Heart right ventricle (tissue), 16 donors: Measurements from ENCODE around the gene GAK. TPM values are rescaled to one million over a fixed set of nuclear protein-coding genes. Genes with fewer than 3 reads are reported as not detected.

ENCODE experiments used
- ATAC-seq, 8 donors: fragments of 200-7000 bp; cut with Tn5 transposase; one replicate each; pipeline ENCODE4 v1.9.1; 2020; ENCODE audit warnings: mild to moderate bottlenecking in 8 of 8, moderate library complexity in 8 of 8, moderate number of reproducible peaks in 1 of 8
- DNase-seq, 2 donors: peaks; one replicate each; pipeline ENCODE4 v3.0.0-alpha.2; 2020
- H3K27ac ChIP-seq, 10 donors: fragments of 200-600 bp; sonication (generic) in 2 of 10; one replicate each; pipeline versions ENCODE4 v1.5.0 to v1.8.0; 2020 to 2022; ENCODE audit warnings: mild to moderate bottlenecking in 3 of 10
- H3K27me3 ChIP-seq, 7 donors: fragments of 200-600 bp; one replicate each; pipeline ENCODE4 v1.8.0; 2021 to 2022; ENCODE audit warnings: mild to moderate bottlenecking in 2 of 7
- H3K36me3 ChIP-seq, 9 donors: fragments of 200-600 bp; sonication (generic) in 1 of 9; one replicate each; pipeline versions ENCODE4 v1.5.0 to v1.8.0; 2020 to 2022; ENCODE audit warnings: mild to moderate bottlenecking in 2 of 9
- H3K4me1 ChIP-seq, 9 donors: fragments of 200-600 bp; sonication (generic) in 1 of 9; one replicate each; pipeline versions ENCODE4 v1.5.0 to v1.8.0; 2020 to 2022; ENCODE audit warnings: mild to moderate bottlenecking in 4 of 9
- H3K4me3 ChIP-seq, 10 donors: fragments of 200-600 bp; sonication (generic) in 2 of 10; one replicate each; pipeline versions ENCODE4 v1.5.0 to v1.8.0; 2020 to 2022; ENCODE audit warnings: mild to moderate bottlenecking in 7 of 10, moderate library complexity in 2 of 10
- H3K9me3 ChIP-seq, 11 donors: fragments of 200-600 bp in 10 of 11; sonication (generic) in 2 of 11; one replicate each; pipeline versions ENCODE4 v1.5.0 to v1.8.0; 2013 to 2022; ENCODE audit warnings: mild to moderate bottlenecking in 2 of 11, control low read depth in 1 of 11, moderate library complexity in 1 of 11
- WGBS, 2 donors: extraction: QIAGEN DNeasy Blood & Tissue Kit; methylation state at CpG; one replicate each; pipeline ENCODE4 v1.1.7; 2013; ENCODE audit warnings: inconsistent platforms in 1 of 2; 5-methylcytosine and 5-hydroxymethylcytosine counted together
- intact Hi-C, 10 donors: fragments of 100-400 bp; cut with DNase I; formaldehyde crosslinking; loops; one replicate each; pipeline versions ENCODE4 v1.11.1 to v1.14.2; 2022
- polyA plus RNA-seq, 2 donors: library from polyadenylated mRNA; stranded (reverse); fragments of 200-250 nt; gene quantifications; one replicate each; pipeline ENCODE4 v1.2.3, GENCODE V29; 2013
- total RNA-seq, 10 donors: library from RNA; stranded (reverse); fragmentation: NEBNext Ultra II Directional in 3 of 10; extraction: Animal tissue kit (Norgen Biotek cat#: 25700) in 3 of 10; gene quantifications; one replicate each; pipeline versions ENCODE4 v1.2.1 to v1.2.4, GENCODE V29; 2021 to 2023
- TF ChIP-seq, protein P1 (sequence below), 9 donors: fragments of 200-600 bp; sonication (generic) in 2 of 9; IDR thresholded peaks; one replicate each; pipeline versions ENCODE4 v1.5.0 to v1.8.0; 2021 to 2022; ENCODE audit warnings: antibody characterized with exemption in 9 of 9, mild to moderate bottlenecking in 5 of 9, moderate library complexity in 1 of 9
- donor health status: Arrhythmogenic right ventricular cardiomyopathy.
- donor health status: ischemic (EF 13 %, LVEDD 7.1; RV severe dilation, severe dysfunction).
- donor health status: healthy with polysubstance abuse.
- donor health status: DM: no; HTN: yes; CAD: no.
- donor health status: DM: no; HTN: no; CAD: no.
- donor health status: ischemic (EF 25% LVEDD 6.9; RV normal size, moderate dysfunction).
- donor health status: ischemic (EF 25% LVEDD 5.7; RV mildly dilated, moderate dysfunction).
- donor health status: healthy.
- donor health status: DM: yes; HTN: yes; CAD: no.
- donor health status: Ischemic cardiomyopathy.
- donor health status: ischemic (EF 35%, LVEDD 5.7; RV mildly dilated, moderate dysfunction).
- donor health status: nonischemic (EF 11% LVEDD 7.7; RV severe dilation, severe dysfunction).
- donor health status: DM: yes; HTN: yes; CAD: no.
- donor health status: PGD.
- donor health status: ischemic (EF 29% LVEDD 5.4; RV normal size, mild dysfunction).
- donor health status: nonischemic (EF 23%, LVEDD 6.1; RV moderate dilation, normal function).

Gene GAK
- total and polyA plus RNA-seq, 12 donors = 21.0 to 105 (median 29.2) TPM

DNA sequence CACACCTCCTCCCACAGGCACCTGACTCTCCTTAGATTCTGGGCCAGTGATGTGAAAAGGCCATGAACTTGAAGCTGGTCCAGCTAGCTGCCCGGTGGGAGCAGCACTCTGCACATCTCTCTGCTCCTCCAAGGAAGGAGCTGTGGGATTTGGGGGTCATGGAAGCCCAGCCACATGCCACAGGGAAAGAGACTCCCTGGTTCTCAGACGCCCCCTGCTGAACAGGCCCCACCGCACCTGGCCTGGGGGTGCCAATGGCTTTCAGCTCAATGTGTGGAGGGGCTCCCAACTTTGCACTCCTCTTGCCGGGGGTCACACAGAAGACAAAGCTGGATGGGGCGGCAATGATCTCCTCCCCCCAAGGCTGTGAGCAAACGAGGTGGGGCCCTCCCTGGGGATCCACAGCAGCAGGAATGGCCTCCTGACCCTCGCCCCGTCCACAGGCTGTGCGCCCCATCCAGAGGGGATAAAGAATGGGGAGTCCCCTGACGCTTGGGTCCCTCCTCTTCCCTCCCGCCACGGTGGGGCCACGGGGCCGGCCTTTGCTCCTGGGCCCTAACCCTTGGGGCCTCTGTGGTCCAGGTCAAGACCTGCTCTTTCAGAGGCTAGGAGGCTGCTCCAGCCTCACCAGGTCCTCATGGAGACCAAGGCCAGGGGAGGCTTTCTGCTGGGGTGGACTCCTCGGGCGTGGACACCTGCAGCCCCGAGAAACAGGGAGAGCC, 51.3 kb downstream of the GAK start:
- DNase-seq (no peak), ATAC-seq (no peak)
- TF ChIP-seq, protein P1, sequence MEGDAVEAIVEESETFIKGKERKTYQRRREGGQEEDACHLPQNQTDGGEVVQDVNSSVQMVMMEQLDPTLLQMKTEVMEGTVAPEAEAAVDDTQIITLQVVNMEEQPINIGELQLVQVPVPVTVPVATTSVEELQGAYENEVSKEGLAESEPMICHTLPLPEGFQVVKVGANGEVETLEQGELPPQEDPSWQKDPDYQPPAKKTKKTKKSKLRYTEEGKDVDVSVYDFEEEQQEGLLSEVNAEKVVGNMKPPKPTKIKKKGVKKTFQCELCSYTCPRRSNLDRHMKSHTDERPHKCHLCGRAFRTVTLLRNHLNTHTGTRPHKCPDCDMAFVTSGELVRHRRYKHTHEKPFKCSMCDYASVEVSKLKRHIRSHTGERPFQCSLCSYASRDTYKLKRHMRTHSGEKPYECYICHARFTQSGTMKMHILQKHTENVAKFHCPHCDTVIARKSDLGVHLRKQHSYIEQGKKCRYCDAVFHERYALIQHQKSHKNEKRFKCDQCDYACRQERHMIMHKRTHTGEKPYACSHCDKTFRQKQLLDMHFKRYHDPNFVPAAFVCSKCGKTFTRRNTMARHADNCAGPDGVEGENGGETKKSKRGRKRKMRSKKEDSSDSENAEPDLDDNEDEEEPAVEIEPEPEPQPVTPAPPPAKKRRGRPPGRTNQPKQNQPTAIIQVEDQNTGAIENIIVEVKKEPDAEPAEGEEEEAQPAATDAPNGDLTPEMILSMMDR (IDR thresholded peaks at IDR 0.05) = no peak
- Histone ChIP-seq H3K27me3 (no peaks in the 10 kb centered on the region), H3K4me3 (no peak overlapping the region), H3K36me3 (peaks cover 0 to 100% (median 76%) of the 10 kb centered on the region in 9 donors), H3K9me3 (no peaks in the 10 kb centered on the region), H3K27ac (no peak overlapping the region), H3K4me1 (no peaks in the 10 kb centered on the region)
- intact Hi-C loops = no loop called here
- 87 to 92% methylated on average over 17 of the region's 17 CpGs for WGBS, 2 donors

DNA sequence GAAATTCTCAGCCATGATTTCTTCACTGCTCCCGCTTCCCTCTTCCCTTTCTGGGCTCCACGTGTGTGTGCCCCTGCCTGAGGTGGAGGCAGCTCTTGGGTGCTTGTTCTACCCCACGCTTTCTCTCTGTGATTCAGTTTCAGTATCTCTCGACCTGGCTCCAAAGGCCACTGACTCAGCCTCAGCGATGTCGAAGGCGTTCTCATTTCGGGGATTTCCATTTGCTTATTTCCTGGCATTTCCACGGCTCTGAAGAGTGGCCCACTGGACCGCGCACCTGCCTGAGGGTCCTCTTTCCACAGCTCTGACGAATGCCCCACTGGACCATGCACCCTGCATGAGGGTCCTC, 52.4 kb downstream of the GAK start:
- peak overlapping the region in 1 of 10 donors; percentile 77 for H3K27ac ChIP-seq

DNA sequence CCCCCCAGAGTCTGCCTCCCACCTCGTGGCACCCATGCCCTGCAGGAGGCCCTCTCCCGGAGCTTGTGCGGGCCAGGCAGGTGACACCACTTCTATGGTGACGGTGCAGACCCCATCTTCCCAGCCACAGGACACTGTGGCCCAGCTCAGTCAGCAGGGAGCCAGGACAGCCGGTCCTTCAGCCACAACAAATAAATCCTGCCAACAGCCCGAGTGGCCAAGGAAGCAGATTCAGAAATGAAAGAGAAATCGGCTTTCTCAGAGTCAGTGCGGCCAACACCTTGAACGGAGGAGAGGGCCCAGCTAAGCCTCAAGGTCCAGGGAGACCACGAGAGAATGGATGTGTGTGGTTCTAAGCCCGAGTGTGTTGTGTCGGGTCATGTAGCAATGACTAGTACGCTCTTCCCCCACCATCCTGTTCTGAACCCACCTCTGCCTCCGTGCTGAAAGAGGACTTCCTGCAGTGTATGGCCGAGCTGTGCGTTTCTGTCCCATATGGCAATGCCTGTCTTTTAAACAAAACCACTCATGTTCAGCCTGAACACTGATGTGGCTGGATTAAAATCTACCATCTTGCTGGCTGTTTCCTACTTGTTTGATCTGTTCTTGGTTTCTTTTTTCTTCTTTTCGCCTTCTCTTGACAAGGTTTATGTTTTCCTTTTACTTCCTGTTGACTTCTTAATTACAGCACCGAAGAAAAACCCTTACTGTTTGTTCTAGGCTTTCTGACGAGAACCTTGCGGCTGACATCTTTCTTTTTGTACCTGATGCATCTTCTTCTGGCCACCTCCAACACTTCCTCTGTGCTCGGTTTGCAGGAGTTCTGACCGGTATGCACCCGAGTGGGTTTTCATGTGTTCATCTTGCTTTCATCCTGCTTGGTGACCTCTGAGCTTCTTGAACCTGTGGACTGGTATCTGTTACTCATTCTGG, 53.1 kb downstream of the GAK start:
- Histone ChIP-seq H3K4me3 (no peak overlapping the region), H3K4me1 (no peaks in the 10 kb centered on the region), H3K36me3 (peaks cover 0 to 100% (median 66%) of the 10 kb centered on the region in 9 donors), H3K27me3 (no peaks in the 10 kb centered on the region), H3K27ac (peak overlapping the region in 1 of 10 donors; percentile 77), H3K9me3 (no peaks in the 10 kb centered on the region)
- WGBS, 2 donors = 90 to 91% methylated on average over 23 of the region's 23 CpGs
- ATAC-seq (no peak), DNase-seq (no peak)
- intact Hi-C loops = no loop called here
- TF ChIP-seq, protein P1 (IDR thresholded peaks at IDR 0.05) = no peak

More for the DNA sequence above, 52.4 kb downstream of the GAK start:
- Histone ChIP-seq H3K4me3 (no peak overlapping the region), H3K27me3 (no peaks in the 10 kb centered on the region), H3K4me1 (no peaks in the 10 kb centered on the region), H3K9me3 (no peaks in the 10 kb centered on the region), H3K36me3 (peaks cover 0 to 100% (median 71%) of the 10 kb centered on the region in 9 donors)
- TF ChIP-seq, protein P1 (IDR thresholded peaks at IDR 0.05) = no peak
- DNase-seq (no peak), ATAC-seq (no peak)
- intact Hi-C loops = no loop called here
- WGBS, 2 donors = 91 to 93% methylated on average over 12 of the region's 12 CpGs

GRCh38 chr4:877502-877901, 54.6 kb downstream of the GAK start:
- Histone ChIP-seq H3K4me1 (no peaks in the 10 kb centered on the region), H3K36me3 (peaks cover 0 to 100% (median 56%) of the 10 kb centered on the region in 9 donors), H3K4me3 (no peak overlapping the region), H3K27me3 (no peaks in the 10 kb centered on the region), H3K9me3 (no peaks in the 10 kb centered on the region), H3K27ac (no peak overlapping the region)
- ATAC-seq = no peak
- intact Hi-C loops = no loop called here
- WGBS, 2 donors = 90 to 91% methylated on average over 25 of the region's 25 CpGs
- TF ChIP-seq, protein P1 (IDR thresholded peaks at IDR 0.05) = no peak
- no peak for DNase-seq
